NCI-H2107 (cell line): ENCODE data around the gene PRRC2C.
A peak's percentile ranks its signal among the peaks of the same experiment; 100 is the strongest.
"Not testable (repeated sequence)": the region's sequence is repeated elsewhere in the genome, so short reads cannot be mapped to it uniquely, and the experiment has no call there.

Experiments
- DNase-seq: peaks from one replicate; lab custom pipeline; 2025; lab: John Stamatoyannopoulos, UW

Gene PRRC2C

GRCh38 chr1:171485375-171486047, at the start of gene PRRC2C:
Gene PRRC2C, plus strand, starts transcription at chr1:171485530. Its CDS starts 26,559 bp downstream, at chr1:171512089.
- DNase-seq: peak; percentile 97

GRCh38 chr1:171438441-171438840, 46.9 kb upstream of the PRRC2C start:
- DNase-seq: no peak

GRCh38 chr1:171440201-171440600, 45.1 kb upstream of the PRRC2C start:
- DNase-seq: not testable (repeated sequence)

- not testable (repeated sequence) for DNase-seq
Observed at GRCh38 chr1:171441278-171441895, 43.9 kb upstream of the PRRC2C start.

- no peak for DNase-seq
Observed at GRCh38 chr1:171446386-171446785, 38.9 kb upstream of the PRRC2C start.

- DNase-seq: no peak
Observed at GRCh38 chr1:171455967-171456366, 29.4 kb upstream of the PRRC2C start.

GRCh38 chr1:171457412-171457811, 27.9 kb upstream of the PRRC2C start:
- no peak for DNase-seq

- DNase-seq: no peak
Observed at GRCh38 chr1:171460018-171460620, 25.2 kb upstream of the PRRC2C start.

- no peak for DNase-seq
Observed at GRCh38 chr1:171467626-171468025, 17.7 kb upstream of the PRRC2C start.

- no peak for DNase-seq
Observed at GRCh38 chr1:171468120-171468750, 17.1 kb upstream of the PRRC2C start.

- no peak for DNase-seq
Observed at GRCh38 chr1:171470726-171471125, 14.6 kb upstream of the PRRC2C start.

- DNase-seq: no peak
Observed at GRCh38 chr1:171472183-171472647, 13.1 kb upstream of the PRRC2C start.

- no peak for DNase-seq
Observed at GRCh38 chr1:171476829-171477228, 8.5 kb upstream of the PRRC2C start.

GRCh38 chr1:171477804-171478203, 7.5 kb upstream of the PRRC2C start:
- DNase-seq: no peak

GRCh38 chr1:171480035-171480434, 5.3 kb upstream of the PRRC2C start:
- DNase-seq: no peak

GRCh38 chr1:171484760-171485374, 463 bp upstream of the PRRC2C start:
- DNase-seq: no peak

GRCh38 chr1:171486048-171486519, 754 bp downstream of the PRRC2C start:
- no peak for DNase-seq

GRCh38 chr1:171487038-171487437, 1.7 kb downstream of the PRRC2C start:
- DNase-seq: no peak

- no peak for DNase-seq
Observed at GRCh38 chr1:171488190-171488929, 3.0 kb downstream of the PRRC2C start.

- DNase-seq: no peak
Observed at GRCh38 chr1:171494076-171494475, 8.7 kb downstream of the PRRC2C start.

- no peak for DNase-seq
Observed at GRCh38 chr1:171495444-171495843, 10.1 kb downstream of the PRRC2C start.
